HG03280 (cell line): ENCODE measurements around the gene SYT11.
"Not testable (repeated sequence)": the region's sequence is repeated elsewhere in the genome, so short reads cannot be mapped to it uniquely, and the experiment has no call there.

Source experiments
- ATAC-seq: cut with Tn5 transposase; IDR thresholded peaks from one replicate; pipeline ENCODE4 v1.9.1; 2021; ENCODE audit warnings: mild to moderate bottlenecking, moderate library complexity; ENCODE audit not compliant: unreplicated experiment

SYT11 gene

GRCh38 chr1:155859881-155860871 is 809 bp downstream of the SYT11 start:
- ATAC-seq: no peak

DNA sequence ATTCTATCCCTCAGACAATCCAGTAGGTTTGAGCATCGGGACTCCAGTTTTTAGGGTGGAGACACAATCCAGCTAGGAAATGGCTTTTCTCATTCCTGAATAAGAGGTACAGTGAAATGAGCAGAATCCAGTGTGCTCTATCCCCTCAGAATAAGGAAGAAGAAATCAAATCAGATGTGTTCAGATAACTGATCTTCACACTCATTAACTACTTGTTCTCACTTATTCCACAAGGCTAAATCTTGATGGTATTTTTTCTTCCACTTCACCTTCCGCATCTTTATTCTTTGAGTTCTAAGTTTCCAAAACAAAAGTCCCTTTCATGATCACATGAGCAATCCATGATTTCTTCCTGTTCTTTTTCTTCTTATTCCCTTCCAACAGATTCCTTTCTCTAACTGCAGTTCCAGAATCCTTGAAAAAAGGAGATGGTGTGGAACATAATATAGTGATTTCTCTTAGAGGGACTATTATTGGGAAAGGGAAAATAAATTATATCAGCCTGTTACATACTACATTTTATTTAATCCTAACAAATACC is 1.7 kb downstream of the SYT11 start:
- no peak for ATAC-seq

- ATAC-seq: no peak
Measured at GRCh38 chr1:155861896-155862295, 2.5 kb downstream of the SYT11 start.

DNA sequence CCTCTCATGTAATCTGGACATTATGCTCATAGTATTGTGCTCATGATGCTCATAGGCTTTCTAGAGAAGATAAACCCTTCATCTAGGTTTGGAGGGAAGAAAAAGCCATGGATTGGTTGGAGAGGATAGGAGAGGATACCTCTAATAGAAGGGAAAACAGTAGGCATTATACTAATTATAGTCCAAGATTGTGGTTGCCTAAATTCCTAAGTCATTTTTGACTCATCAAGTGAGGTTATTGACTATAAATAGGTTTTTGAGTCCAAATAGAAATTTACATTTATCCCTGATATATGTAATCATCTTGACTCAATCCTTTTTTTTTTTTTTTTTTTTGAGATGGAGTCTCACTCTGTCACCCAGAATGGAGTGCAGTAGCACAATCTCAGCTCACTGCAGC is 5.0 kb downstream of the SYT11 start:
- ATAC-seq: no peak

DNA sequence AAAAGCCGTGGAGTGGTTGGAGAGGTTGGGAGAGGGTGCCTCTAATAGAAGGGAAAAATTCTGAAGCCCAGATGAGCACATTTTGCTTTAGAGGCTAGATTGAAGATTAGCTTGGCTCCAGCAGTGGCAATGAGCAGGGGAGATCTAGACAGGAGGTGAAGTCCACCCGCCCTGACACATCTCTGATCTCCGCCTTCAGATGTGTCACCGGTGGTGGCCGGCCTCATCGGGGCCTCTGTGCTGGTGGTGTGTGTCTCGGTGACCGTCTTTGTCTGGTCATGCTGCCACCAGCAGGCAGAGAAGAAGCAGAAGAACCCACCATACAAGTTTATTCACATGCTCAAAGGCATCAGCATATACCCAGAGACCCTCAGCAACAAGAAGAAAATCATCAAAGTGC is 8.4 kb downstream of the SYT11 start:
- no peak for ATAC-seq

DNA sequence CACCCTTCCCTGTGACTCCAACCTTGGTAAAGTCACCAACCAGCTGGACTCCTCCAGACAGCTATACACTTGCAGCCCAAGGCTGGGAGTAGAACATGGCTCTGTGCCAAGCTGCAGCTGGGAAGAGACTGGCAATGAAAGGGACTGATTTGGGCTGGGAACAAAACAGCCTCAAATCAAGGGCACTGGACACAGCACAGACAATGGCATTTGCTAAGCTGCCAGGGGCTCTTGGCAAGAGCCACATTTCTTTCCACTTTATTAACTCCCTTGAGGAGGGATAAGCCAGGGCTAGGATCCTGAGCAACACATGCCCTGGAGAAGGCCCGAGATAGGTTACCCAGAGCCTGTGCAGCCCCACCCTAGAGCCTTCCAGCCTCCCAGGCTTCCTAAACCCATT is 12.0 kb downstream of the SYT11 start:
- no peak for ATAC-seq

DNA sequence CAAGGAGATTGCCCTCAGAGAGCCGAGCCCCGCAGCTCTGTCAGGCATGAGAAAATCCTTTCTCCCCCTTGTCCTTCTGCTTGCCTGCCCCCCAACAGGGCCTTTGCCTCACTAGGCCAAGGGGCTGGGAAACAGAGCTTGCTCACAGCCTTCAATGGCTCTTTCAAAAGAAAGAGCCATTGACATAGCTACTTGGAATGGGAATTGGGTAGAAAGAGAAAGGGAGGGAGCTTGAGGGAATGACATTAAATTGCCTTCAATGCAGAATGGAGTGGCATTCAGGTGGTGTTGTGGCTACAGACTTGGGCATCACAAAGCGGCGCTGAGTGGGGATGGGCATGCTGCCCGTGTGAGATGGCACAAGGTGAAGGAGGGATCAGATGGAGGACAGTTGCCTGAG is 13.2 kb downstream of the SYT11 start:
- ATAC-seq: no peak

DNA sequence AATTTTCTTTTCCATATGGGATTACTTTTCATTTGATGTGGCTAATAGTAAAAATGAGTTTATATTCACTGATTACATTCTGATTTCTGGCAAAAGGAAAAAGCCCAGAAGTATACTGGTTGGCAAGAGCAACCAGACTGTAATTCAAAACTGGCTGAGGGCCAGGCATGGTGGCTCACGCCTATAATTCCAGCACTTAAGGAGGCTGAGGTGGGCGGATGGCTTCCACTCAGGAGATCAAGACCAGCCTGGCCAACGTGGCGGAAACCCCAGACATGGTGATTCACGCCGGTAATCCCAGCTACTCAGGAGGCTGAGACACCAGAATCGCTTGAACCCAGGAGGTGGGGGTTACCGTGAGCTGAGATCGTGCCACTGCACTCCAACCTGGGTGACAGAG is 14.5 kb downstream of the SYT11 start:
- no peak for ATAC-seq

GRCh38 chr1:155877945-155878344 is 18.6 kb downstream of the SYT11 start:
- no peak for ATAC-seq

GRCh38 chr1:155880251-155880650 is 20.9 kb downstream of the SYT11 start:
- no peak for ATAC-seq

GRCh38 chr1:155880950-155881349 is 21.6 kb downstream of the SYT11 start:
- ATAC-seq: no peak

- ATAC-seq: no peak
Measured at GRCh38 chr1:155882235-155882634, 22.9 kb downstream of the SYT11 start.

DNA sequence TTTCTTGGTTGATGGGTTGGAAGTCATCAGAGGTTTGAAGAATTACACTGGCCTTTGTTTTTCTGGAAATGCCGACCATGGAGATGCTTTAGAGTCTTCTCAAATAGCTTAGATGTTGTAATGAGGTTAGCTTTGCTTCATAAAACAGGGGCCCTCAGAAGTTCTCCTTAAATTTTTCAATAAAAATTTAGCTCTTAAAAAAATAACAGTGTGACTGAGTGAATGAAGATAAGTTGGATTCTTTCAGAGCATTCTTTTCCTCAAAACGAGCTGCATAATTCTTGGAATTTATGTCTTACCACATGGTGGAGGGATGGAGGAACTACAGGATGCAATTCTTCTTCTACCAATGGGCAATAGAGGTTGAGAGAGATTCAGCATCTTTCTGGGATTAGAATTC is 23.4 kb downstream of the SYT11 start:
- no peak for ATAC-seq

- no peak for ATAC-seq
Measured at GRCh38 chr1:155884031-155884960, 24.9 kb downstream of the SYT11 start.

GRCh38 chr1:155884982-155885381 is 25.6 kb downstream of the SYT11 start:
- no peak for ATAC-seq

GRCh38 chr1:155888481-155888880 is 29.1 kb downstream of the SYT11 start:
- no peak for ATAC-seq

DNA sequence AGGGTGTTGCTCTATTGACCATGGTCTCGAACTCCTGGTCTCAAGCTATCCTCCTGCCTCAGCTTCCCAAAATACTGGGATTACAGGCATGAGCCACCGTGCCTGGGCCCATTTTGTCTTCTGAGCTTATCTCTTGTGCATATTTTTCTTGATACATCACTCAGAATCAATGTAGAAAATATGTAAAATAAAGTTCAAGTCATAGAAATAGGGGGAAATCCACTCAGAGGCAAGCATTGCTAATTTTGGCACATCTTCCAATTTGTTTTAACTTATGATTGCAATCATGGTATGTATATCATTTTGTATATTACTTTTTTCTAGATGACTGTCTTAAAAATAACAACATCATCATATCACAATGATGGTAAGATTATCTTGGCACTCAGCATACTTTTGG is 30.2 kb downstream of the SYT11 start:
- no peak for ATAC-seq

DNA sequence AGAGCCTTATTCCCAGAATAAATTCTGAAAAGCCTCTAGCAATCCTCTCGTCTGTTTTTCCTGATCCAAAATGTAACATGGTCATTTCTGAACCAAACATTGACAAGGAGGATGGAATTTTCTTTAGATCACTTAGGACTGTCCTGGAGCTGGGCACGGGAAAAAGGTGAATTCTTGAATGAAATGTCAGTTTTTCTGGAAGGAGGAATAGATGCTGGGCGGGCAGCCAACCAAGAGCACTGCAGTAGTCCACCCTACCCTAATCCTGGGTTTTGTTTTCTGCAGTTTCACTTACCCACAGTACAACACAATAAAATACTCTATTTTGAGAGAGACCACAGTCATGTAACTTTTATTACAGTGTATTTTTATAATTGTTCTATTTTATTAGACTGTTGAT is 30.9 kb downstream of the SYT11 start:
- ATAC-seq: no peak

- ATAC-seq: no peak
Measured at GRCh38 chr1:155892796-155893195, 33.4 kb downstream of the SYT11 start.

GRCh38 chr1:155893389-155894142 is 34.2 kb downstream of the SYT11 start:
- no peak for ATAC-seq

GRCh38 chr1:155895617-155896016 is 36.2 kb downstream of the SYT11 start:
- ATAC-seq: not testable (repeated sequence)
